IMR-90 (cell line): ENCODE results near the gene MLF2. TPM values are rescaled to one million over a fixed set of nuclear protein-coding genes. Genes with fewer than 3 reads are reported as not detected.
A peak's percentile ranks its signal among the peaks of the same experiment; 100 is the strongest.

Experiments used
- ATAC-seq: fragments of 200-7000 bp; cut with Tn5 transposase; 2 replicates; pipeline ENCODE4 v1.9.1; 2020; ENCODE audit warnings: low read depth, mild to moderate bottlenecking, moderate library complexity
- BruUV-seq: library from RNA; stranded (reverse); fragments of 400-500 nt; replicated peaks from 2 replicates; lab custom pipeline; 2021; lab: Mats Ljungman, UMichigan
- CTCF ChIA-PET: fragments of 300-600 bp; formaldehyde crosslinking; extraction: SDS; loops from one replicate; lab custom pipeline; 2021; ENCODE audit warnings: antibody characterized with exemption; lab: Yijun Ruan, JAX
- POLR2A ChIA-PET: fragments of 300-600 bp; sonication (Branson Sonifier 250); formaldehyde crosslinking; loops from one replicate; lab custom pipeline; 2022; ENCODE audit warnings: antibody characterized with exemption; ENCODE audit not compliant: unreplicated experiment; lab: Charles Lee
- DNase-seq: peaks from one replicate; pipeline ENCODE4 v3.0.0; 2013
- H2AFZ ChIP-seq: replicated peaks from 2 replicates; pipeline ENCODE3; 2013; ENCODE audit warnings: low read length, mild to moderate bottlenecking; ENCODE audit not compliant: poor library complexity
- H2AK5ac ChIP-seq: 2 replicates; pipeline ENCODE4 v1.6.1; 2013; ENCODE audit warnings: low read depth, low read length, inconsistent platforms
- H2AK9ac ChIP-seq: replicated peaks from 2 replicates; pipeline ENCODE3; 2013; ENCODE audit warnings: mild to moderate bottlenecking, low read depth, low read length, moderate library complexity; ENCODE audit not compliant: poor library complexity
- H2BK120ac ChIP-seq: 2 replicates; pipeline ENCODE4 v1.6.1; 2013; ENCODE audit warnings: low read depth, low read length, inconsistent platforms
- H2BK15ac ChIP-seq: 3 replicates; pipeline ENCODE4 v1.6.1; 2013; ENCODE audit warnings: low read depth, low read length, inconsistent platforms
- H2BK20ac ChIP-seq: 2 replicates; pipeline ENCODE4 v1.6.1; 2013; ENCODE audit warnings: low read depth, mild to moderate bottlenecking, inconsistent platforms, low read length, moderate library complexity
- H2BK5ac ChIP-seq: 2 replicates; pipeline ENCODE4 v1.6.1; 2013; ENCODE audit warnings: mild to moderate bottlenecking, low read depth, low read length, inconsistent platforms; ENCODE audit not compliant: poor library complexity, severe bottlenecking
- H3K14ac ChIP-seq: replicated peaks from 2 replicates; pipeline ENCODE4 v1.6.1; 2013; ENCODE audit warnings: low read depth, low read length, inconsistent platforms
- H3K18ac ChIP-seq: 2 replicates; pipeline ENCODE4 v1.6.1; 2013; ENCODE audit warnings: low read depth, low read length, control low read depth
- H3K23ac ChIP-seq: 2 replicates; pipeline ENCODE4 v1.6.1; 2013; ENCODE audit warnings: low read depth, low read length, inconsistent platforms
- H3K27ac ChIP-seq: 2 replicates; pipeline ENCODE4 v1.5.1; 2013; ENCODE audit warnings: mild to moderate bottlenecking, control low read depth, low read length; ENCODE audit not compliant: insufficient read depth
- H3K27me3 ChIP-seq: 2 replicates; pipeline ENCODE4 v1.6.1; 2013; ENCODE audit warnings: low read length; ENCODE audit not compliant: control insufficient read depth, insufficient read depth
- H3K36me3 ChIP-seq: 2 replicates; pipeline ENCODE4 v1.6.1; 2013; ENCODE audit warnings: low read length, mixed read lengths; ENCODE audit not compliant: control insufficient read depth, insufficient read depth
- H3K4ac ChIP-seq: 2 replicates; pipeline ENCODE4 v1.6.1; 2013; ENCODE audit warnings: low read depth, low read length, inconsistent platforms
- H3K4me1 ChIP-seq: 2 replicates; pipeline ENCODE4 v1.6.1; 2013; ENCODE audit warnings: low read length, mixed read lengths; ENCODE audit not compliant: control insufficient read depth, insufficient read depth
- H3K4me2 ChIP-seq: 2 replicates; pipeline ENCODE4 v1.6.1; 2013; ENCODE audit warnings: low read depth, mild to moderate bottlenecking, control low read depth, low read length, moderate library complexity
- H3K4me3 ChIP-seq: 2 replicates; pipeline ENCODE4 v1.5.1; 2013; ENCODE audit warnings: low read depth, mild to moderate bottlenecking, control low read depth, low read length, moderate library complexity; ENCODE audit not compliant: insufficient read depth
- H3K56ac ChIP-seq: 2 replicates; pipeline ENCODE4 v1.6.1; 2013; ENCODE audit warnings: low read length, inconsistent platforms; ENCODE audit not compliant: insufficient read depth; ENCODE audit errors: extremely low read depth
- H3K79me1 ChIP-seq, 2 experiments: 2 replicates each; pipeline ENCODE4 v1.6.1; 2013; ENCODE audit warnings: low read length in 2 of 2, inconsistent platforms in 1 of 2, low read depth in 1 of 2
- H3K9ac ChIP-seq: 2 replicates; pipeline ENCODE4 v1.6.1; 2013; ENCODE audit warnings: low read depth, low read length, control low read depth
- H3K9me1 ChIP-seq: 2 replicates; pipeline ENCODE4 v1.6.1; 2013; ENCODE audit warnings: low read length, inconsistent platforms; ENCODE audit not compliant: insufficient read depth
- H3K9me3 ChIP-seq: 2 replicates; pipeline ENCODE4 v1.6.1; 2013; ENCODE audit warnings: low read length; ENCODE audit not compliant: control insufficient read depth, insufficient read depth
- H4K20me1 ChIP-seq: 2 replicates; pipeline ENCODE4 v1.6.1; 2013; ENCODE audit warnings: low read length, inconsistent platforms; ENCODE audit not compliant: insufficient read depth
- H4K5ac ChIP-seq: 2 replicates; pipeline ENCODE4 v1.6.1; 2013; ENCODE audit warnings: mild to moderate bottlenecking, low read depth, low read length, control low read depth
- H4K8ac ChIP-seq, 2 experiments: 2 replicates each; pipeline ENCODE4 v1.6.1; 2013; ENCODE audit warnings: low read depth in 2 of 2, low read length in 2 of 2, control low read depth in 1 of 2, inconsistent platforms in 1 of 2
- H4K91ac ChIP-seq: 2 replicates; pipeline ENCODE4 v1.6.1; 2013; ENCODE audit warnings: low read depth, low read length, inconsistent platforms; ENCODE audit not compliant: insufficient read depth
- BHLHE40 ChIP-seq: fragments of 150-350 bp; IDR thresholded peaks from 2 replicates; pipeline ENCODE4 v1.6.1; 2016; ENCODE audit warnings: mild to moderate bottlenecking, low read depth, low read length
- CEBPB ChIP-seq: IDR thresholded peaks from 2 replicates; pipeline ENCODE4 v1.6.1; 2012; ENCODE audit warnings: low read depth, low read length, improper control_type of control experiment
- MAZ ChIP-seq: IDR thresholded peaks from 2 replicates; pipeline ENCODE4 v1.6.1; 2012; ENCODE audit warnings: low read depth, mild to moderate bottlenecking, low read length, improper control_type of control experiment, moderate library complexity, borderline replicate concordance
- POLR2A ChIP-seq: IDR thresholded peaks from 2 replicates; pipeline ENCODE4 v1.6.1; 2012; ENCODE audit warnings: mild to moderate bottlenecking, low read depth, low read length
- RAD21 ChIP-seq: IDR thresholded peaks from 2 replicates; pipeline ENCODE4 v1.6.1; 2012; ENCODE audit warnings: low read length, improper control_type of control experiment
- RFX5 ChIP-seq: IDR thresholded peaks from 2 replicates; pipeline ENCODE4 v1.8.0; 2012; ENCODE audit warnings: low read depth, mild to moderate bottlenecking, low read length, moderate library complexity
- WGBS, 2 experiments: methylation state at CpG; one replicate each; pipeline versions ENCODE4 v1.1.5 to v1.1.7; 2013; ENCODE audit warnings: missing lambda C conversion rate in 2 of 2; ENCODE audit not compliant: insufficient read length in 1 of 2; ENCODE audit errors: extremely low coverage in 2 of 2; 5-methylcytosine and 5-hydroxymethylcytosine counted together
- dilution Hi-C: fragments of 300-500 bp; cut with HindIII; formaldehyde crosslinking; loops from one replicate; pipeline ENCODE4 v1.14.3; 2018; ENCODE audit warnings: low sequenced_read_pairs; ENCODE audit not compliant: unreplicated experiment
- in situ Hi-C: fragments of 300-500 bp; cut with MboI; formaldehyde crosslinking; loops from 3 replicates; pipeline ENCODE4 v1.14.3; 2019; ENCODE audit warnings: low sequenced_read_pairs, inconsistent platforms, mixed read lengths
- intact Hi-C: fragments of 100-400 bp; cut with micrococcal nuclease; formaldehyde crosslinking; loops from 2 replicates; pipeline ENCODE4 v1.10.0; 2022
- polyA plus RNA-seq, 3 experiments: library from polyadenylated mRNA; depleted of rRNA; stranded (reverse); fragments of >200 nt; gene quantifications; 2 replicates each; pipeline ENCODE4 v1.2.3, GENCODE V29; 2012; ENCODE audit warnings: low replicate concordance in 1 of 3
- total RNA-seq: library from RNA; depleted of rRNA; stranded (reverse); fragments of >200 nt; gene quantifications from 2 replicates; pipeline ENCODE4 v1.2.3, GENCODE V29; 2012
- TF ChIP-seq, protein P1 (sequence below): fragments of 150-350 bp; IDR thresholded peaks from 2 replicates; pipeline ENCODE4 v1.6.1; 2016; ENCODE audit warnings: low read depth, mild to moderate bottlenecking, low read length, moderate library complexity, borderline replicate concordance
- TF ChIP-seq, protein P2 (sequence below): fragments of 150-350 bp; IDR thresholded peaks from 2 replicates; pipeline ENCODE4 v1.6.1; 2017; ENCODE audit warnings: mild to moderate bottlenecking, antibody characterized with exemption, low read length, low read depth

MLF2 gene
- total and polyA plus RNA-seq, 2 of the 4 experiments (the other 2 are of a cell fraction), result 236 to 403 TPM

DNA sequence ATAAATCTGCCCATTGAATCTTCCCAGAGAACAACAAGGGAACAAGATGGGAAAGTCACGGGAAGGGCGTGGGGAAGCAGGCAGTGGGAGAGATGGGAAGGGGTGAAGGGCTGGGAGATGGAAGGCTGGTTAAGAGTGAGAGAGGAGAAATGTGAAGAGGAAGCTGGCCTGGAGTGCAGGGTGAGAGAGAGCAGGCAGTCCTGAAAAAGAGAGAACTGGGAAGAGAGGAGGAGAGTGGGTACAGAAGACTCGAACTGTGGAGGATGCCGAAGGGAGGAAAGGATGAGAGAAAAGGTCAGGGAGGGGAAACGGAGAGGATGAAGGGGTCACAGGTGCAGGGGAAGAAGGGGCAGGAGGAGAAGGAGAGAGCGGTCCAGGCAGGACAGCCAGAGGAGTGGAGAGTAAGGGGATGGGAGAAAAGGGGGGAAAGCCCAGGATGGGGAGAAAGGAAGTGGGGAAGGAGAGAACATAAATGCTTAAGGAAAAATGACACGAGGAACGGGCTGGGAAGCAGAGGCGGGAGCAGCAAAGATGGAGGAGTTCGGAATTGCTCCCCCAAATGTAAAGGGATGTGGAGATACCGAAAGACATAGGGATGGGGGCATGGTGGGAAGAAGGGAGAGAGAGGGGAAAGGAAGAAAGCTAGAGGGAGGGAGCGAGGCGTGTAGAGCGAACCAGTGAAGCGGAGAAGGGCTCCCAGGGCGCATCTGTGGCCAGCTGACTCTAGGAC lies 53.5 kb downstream of the MLF2 start (continued):
- TF ChIP-seq, protein P1, sequence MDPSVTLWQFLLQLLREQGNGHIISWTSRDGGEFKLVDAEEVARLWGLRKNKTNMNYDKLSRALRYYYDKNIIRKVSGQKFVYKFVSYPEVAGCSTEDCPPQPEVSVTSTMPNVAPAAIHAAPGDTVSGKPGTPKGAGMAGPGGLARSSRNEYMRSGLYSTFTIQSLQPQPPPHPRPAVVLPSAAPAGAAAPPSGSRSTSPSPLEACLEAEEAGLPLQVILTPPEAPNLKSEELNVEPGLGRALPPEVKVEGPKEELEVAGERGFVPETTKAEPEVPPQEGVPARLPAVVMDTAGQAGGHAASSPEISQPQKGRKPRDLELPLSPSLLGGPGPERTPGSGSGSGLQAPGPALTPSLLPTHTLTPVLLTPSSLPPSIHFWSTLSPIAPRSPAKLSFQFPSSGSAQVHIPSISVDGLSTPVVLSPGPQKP, result no peak

DNA sequence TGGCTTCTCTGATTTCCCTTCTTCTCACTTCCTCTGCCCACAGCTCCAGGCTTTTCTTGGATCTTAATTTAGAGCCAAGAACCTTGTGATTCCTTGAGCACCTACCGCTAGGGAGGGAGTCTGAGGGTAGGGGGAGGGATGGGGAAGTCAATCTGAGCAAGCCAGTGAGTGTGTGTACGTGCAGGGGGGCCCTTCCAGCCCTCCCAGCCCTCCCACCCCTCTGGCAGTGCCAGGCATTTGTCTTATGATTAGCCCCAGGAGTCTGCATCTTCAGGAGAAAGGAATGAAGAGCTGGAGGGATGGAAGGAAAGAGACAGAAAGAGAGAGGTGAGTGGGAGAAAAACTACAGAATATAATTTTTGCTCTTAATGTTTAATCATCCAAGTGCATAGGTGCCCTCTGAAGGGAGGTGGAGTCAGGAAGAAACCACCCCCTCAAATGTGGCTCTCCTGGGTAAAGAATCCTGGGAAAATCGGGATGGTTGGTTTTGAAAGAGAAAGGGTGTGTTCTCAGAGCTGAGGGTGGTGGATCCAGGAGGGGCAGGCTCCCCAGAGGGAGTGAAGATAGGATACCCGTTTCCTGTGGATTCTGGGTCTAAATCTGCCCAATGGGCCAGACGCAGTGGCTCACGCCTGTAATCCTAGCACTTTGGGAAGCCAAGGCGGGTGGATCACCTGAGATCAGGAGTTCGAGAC lies 54.4 kb downstream of the MLF2 start:
- H2AFZ ChIP-seq, result no peak overlapping the region
- no peak overlapping the region for H3K18ac ChIP-seq
- no peak overlapping the region for H3K56ac ChIP-seq
- no peak overlapping the region for H2BK120ac ChIP-seq
- CTCF ChIA-PET, result interaction anchor here (0.6 kb wide), 2 partner anchors 141 to 245 kb away, joined by 3 read pairs; no protein-coding TSS in a partner anchor
- peaks cover 8% of the 10 kb centered on the region for H3K36me3 ChIP-seq
- no peak for ATAC-seq
- dilution Hi-C loops (no loop called here), intact Hi-C loops (loop anchor here (1.0 kb wide), 1 partner anchor 81 kb away; no protein-coding TSS in a partner anchor), in situ Hi-C loops (no loop called here)
- no peak overlapping the region for H2AK5ac ChIP-seq
- peak overlapping the region; percentile 91 for H2AK9ac ChIP-seq
- H3K4ac ChIP-seq, result no peak overlapping the region
- H3K79me1 ChIP-seq, result peaks cover 10 to 17% of the 10 kb centered on the region in 2 experiments; a peak in 3 of 4 replicates
- no peak for TF ChIP-seq POLR2A
- TF ChIP-seq RFX5, result no peak
- TF ChIP-seq MAZ, result no peak
- no peak for TF ChIP-seq CEBPB
- no peak for TF ChIP-seq RAD21
- no peak for TF ChIP-seq BHLHE40
- TF ChIP-seq, protein P2, sequence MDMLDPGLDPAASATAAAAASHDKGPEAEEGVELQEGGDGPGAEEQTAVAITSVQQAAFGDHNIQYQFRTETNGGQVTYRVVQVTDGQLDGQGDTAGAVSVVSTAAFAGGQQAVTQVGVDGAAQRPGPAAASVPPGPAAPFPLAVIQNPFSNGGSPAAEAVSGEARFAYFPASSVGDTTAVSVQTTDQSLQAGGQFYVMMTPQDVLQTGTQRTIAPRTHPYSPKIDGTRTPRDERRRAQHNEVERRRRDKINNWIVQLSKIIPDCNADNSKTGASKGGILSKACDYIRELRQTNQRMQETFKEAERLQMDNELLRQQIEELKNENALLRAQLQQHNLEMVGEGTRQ, result no peak
- no peak overlapping the region for H3K23ac ChIP-seq
- H3K4me2 ChIP-seq, result no peak overlapping the region
- H3K4me3 ChIP-seq, result no peak overlapping the region
- no peak overlapping the region for H2BK20ac ChIP-seq
- H3K9me1 ChIP-seq, result no peaks in the 10 kb centered on the region
- no peaks in the 10 kb centered on the region for H3K9me3 ChIP-seq
- H3K4me1 ChIP-seq, result peaks cover 4% of the 10 kb centered on the region
- WGBS, 2 experiments, result 71% methylated on average over 3 of the region's 8 CpGs; no CpG with 5 or more reads in 1 of the 2 experiments
- no peak overlapping the region for H2BK15ac ChIP-seq
- H3K27ac ChIP-seq, result no peak overlapping the region
- peaks cover under 1% of the 10 kb centered on the region; the same call in 1 of the 2 replicates for H3K27me3 ChIP-seq
- H4K91ac ChIP-seq, result no peak overlapping the region
- H4K8ac ChIP-seq, result no peak overlapping the region; a peak in 1 of 4 replicates
- POLR2A ChIA-PET, result no interaction called here
- DNase-seq, result no peak
- no peak overlapping the region for H3K9ac ChIP-seq
- no TSS peak for BruUV-seq
- H4K5ac ChIP-seq, result no peak overlapping the region
- H3K14ac ChIP-seq, result no peak overlapping the region
- no peaks in the 10 kb centered on the region for H4K20me1 ChIP-seq
- H2BK5ac ChIP-seq, result no peak overlapping the region
